Peyer's patch (tissue), 4 donors: Measurements from ENCODE around the gene FAM184A.

Experiments used
- CTCF ChIP-seq, 6 experiments: fragments of 450-650 bp in 4 of 6; fragments of 200-600 bp in 2 of 6; sonication (generic) in 1 of 6; IDR thresholded peaks; one replicate each; pipeline ENCODE4 v1.5.1; 2017 to 2019; ENCODE audit warnings: antibody characterized with exemption in 6 of 6, mild to moderate bottlenecking in 3 of 6, moderate library complexity in 1 of 6
- POLR2A ChIP-seq, 2 donors: fragments of 450-650 bp; IDR thresholded peaks; one replicate each; pipeline ENCODE4 v1.5.1; 2017; ENCODE audit warnings: antibody characterized with exemption in 2 of 2, mild to moderate bottlenecking in 2 of 2, moderate library complexity in 2 of 2

- TF ChIP-seq CTCF (IDR thresholded peaks at IDR 0.05) = no peak
- no peak for TF ChIP-seq POLR2A (IDR thresholded peaks at IDR 0.05)
Measured at GRCh38 chr6:119002069-119002468, 76.4 kb downstream of the FAM184A start.
